IPS-NIHi11 (cell line): ENCODE data around the gene FTHL17.

Experiments used
- DNase-seq: peaks from one replicate; pipeline ENCODE4 v3.0.0; 2012; ENCODE audit warnings: mixed read lengths, low spot score

FTHL17 gene

GRCh38 chrX:31071725-31072124 lies at the start of gene FTHL17:
FTHL17 (minus strand) TSS chrX:31072041; CDS start chrX:31071953, 88 bp downstream.
- no peak for DNase-seq

DNA sequence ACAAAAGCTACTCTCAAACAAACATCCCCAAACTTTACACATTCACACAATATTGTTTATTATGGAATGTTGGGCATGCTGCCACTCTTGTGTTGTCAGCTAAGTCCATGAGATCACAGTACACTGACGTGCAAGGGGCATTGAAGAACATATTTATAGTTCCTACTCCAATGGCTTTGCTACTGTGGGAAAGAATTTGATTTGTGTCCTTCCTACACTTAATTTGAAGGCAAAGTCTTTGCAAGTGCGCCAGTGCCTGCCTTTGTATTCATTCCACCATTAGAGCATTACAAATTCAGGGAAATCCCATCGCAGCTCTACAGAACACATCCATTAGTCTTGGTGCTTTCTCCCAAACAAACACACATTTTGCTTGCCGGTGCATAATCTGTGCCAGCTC lies 45.4 kb upstream of the FTHL17 start:
- no peak for DNase-seq

- no peak for DNase-seq
Observed at GRCh38 chrX:31115398-31115797, 43.6 kb upstream of the FTHL17 start.

DNA sequence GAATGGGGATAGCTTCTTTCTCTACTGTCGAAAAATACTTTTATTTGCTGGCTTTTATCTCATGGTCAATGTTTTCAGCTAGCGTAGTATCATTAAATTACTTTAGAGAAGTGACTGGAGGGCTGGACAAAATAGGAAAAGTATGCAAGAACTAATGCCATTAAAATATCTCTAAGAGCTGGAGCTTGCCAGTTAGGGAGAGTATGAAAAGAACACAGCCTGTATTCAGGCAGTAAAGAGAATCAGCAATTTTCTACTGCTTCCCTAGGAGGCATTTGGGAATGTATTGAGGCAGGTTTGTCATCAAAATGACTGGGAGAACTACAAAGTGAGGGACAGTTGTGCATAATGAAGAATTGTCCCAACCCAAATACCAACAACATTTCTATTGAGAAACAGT lies 43.0 kb upstream of the FTHL17 start:
- no peak for DNase-seq

DNA sequence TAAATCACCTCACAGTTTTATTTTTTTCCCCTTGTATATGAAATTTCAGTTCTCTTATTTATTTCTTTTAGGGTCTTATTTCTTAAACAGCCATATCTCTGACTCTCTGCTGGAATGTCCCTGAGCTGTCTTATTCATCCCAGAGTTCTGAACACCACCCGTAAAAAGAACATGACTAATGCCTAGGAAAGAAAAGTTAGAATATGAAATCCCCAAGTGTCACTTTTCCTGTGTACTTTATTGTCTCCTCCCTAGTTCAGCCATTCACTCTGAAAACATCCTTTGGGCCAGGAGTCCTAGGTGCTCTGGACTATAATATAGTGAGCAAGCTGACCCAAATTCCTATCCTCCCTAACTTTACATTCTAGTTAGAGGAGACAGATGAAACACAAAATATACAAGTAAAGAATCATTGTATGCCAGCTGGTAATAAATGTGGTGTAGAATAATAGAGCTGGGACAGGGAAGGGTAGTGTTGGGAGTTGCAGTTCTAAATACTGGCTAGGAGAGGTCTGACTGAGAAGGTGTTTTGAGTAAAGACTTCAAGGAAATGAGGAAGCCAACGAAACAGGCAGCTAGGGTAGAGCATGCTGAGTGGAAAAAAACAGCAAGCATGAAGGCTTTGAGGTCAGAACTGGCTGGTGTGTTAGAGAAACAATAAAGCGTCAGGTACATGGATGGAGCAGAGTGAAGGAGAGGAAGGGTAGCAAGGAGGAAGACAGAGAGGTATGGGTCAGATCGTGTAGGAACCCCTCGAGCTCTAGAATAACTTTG lies 40.6 kb upstream of the FTHL17 start:
- DNase-seq = no peak

DNA sequence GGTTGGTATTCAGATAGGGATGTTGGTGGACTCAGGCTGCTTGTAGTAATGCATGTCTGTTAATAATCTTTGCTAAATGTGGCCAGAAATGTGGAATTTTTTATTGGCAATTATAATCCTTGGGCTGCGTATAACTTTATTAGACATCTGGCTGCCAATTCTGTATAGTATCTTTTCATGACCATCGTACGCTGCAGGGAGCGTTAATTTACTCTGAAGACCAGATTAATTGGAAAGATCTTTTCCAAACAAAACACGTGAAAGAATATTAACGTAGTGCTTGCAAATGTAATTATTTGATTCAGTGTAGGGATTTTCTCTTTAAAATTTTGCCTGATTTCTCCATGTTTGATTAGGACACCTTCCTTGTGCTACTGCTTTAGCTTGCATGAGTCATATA lies 38.8 kb upstream of the FTHL17 start:
- DNase-seq = no peak

- no peak for DNase-seq
Observed at GRCh38 chrX:31099536-31100090, 27.8 kb upstream of the FTHL17 start.

DNA sequence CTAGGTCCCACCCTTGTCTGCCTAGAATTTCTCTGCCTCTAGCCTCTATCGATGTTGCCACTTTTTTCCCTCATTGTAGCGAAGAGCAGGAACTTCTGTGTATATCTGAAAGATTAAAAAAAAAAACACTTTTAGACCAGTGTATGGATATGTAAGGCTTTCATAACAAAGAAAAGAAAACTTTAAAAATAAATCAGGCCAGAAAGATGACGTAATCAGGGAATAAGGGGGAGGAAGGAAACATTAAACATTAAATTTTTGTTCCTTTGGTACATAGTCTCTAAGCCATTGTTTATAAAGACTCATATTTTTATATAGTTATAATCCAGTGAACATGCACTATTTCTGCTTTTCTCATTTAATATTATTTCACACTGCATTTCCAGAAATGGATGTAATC lies 26.2 kb upstream of the FTHL17 start:
- no peak for DNase-seq

DNA sequence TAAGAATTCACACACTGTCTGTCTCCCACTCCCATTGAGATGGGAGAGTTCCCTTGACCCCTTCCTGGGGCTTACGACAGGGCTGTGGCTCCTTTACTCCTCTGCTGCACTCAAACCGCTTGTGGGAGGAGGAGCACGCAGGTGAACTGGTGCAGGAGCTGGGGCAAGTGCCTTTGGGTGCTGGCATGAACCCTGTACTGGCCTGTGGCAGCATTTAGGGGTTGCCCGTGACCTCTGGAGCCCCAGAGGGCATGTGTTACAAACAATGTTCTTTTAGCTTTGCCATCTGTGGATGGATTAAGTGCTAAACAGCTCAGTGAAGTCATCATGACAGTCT lies 21.8 kb upstream of the FTHL17 start:
- DNase-seq = no peak

DNA sequence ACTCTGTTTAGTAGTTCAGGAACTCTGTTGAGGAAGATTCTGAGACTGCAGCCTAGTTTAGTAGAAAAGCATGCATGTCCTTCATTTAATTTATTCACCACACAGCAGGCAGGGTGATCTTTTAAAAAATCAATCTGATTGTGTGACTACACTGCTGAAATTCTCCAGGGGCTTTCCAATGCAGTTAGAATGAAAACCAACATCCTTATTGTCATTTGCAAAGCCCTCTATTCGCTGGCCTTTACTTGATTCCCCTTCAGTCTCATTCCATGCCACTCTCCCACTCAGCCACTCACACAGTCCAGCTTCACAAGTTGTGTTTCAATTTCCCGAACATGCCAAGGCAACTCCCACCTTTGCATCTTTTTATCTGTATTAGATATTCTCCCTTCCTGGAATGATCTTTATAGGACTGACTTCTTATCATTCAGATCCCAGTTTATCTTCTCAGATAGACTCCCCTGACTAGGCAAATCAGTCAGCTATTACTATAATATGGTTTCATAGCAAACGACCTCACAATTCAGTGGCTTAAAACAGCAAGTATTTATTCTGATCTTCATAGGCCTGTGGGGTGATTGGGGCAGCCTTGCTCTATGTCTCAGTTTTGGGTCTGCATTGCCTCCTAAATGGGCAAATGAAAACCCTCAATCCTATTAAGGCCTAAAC lies 21.3 kb upstream of the FTHL17 start:
- no peak for DNase-seq

DNA sequence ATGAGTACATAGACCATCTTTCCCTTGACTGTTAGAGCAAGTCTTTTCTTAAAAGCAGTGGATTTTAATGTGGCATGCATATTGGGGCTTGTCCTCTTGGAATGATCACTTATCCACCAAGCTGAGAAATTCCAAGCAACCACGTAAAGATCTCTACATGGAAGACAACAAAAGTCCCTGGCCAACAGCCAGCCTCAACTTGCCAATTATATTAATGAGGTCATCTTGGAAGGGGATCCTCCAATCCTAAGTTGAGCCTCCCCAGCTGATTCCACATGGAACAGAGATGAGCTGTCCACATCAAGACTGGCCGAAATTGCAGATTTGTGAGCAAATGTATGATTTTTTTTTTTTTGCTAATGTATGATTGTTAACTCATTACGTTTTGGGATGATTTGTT lies 20.6 kb upstream of the FTHL17 start:
- DNase-seq = no peak

GRCh38 chrX:31091819-31092218 lies 20.0 kb upstream of the FTHL17 start:
- no peak for DNase-seq

DNA sequence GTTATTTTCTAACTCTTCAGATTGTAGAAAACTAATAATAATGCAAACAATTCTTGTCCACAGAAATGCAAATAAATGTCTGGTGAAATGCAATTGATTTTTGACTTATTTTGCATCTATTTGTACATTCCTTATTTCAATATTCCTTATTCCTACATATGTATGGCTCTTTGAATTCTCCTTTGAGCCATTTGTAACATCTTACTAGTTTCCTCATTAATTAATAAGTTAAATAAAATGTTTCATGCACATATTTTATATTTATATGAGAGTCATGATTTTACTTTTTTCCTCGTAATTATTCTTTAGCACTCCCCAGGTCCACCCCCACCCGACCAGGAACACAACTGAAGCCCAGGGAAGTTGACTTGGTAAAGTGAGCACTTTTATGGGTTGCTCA lies 2.7 kb upstream of the FTHL17 start:
- no peak for DNase-seq

DNA sequence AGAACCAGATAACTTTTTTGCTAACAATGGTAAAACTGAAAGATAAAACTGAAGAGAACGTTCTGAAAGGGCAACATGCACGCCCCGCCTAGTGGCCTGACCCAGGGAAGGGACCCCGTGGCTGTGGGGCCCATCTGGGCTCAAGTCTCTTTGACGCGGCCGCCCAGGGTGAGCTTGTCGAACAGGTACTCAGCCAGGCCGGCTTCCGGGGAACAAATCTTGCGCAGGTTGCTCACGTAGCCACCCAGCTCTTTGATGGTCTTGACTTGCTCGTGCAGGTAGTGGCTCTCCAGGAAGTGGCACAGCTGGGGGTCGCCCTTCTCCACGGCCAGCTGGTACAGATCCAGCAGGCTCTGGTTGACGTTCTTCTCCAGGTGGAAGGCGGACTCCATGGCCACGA lies 579 bp downstream of the FTHL17 start:
- no peak for DNase-seq

- no peak for DNase-seq
Observed at GRCh38 chrX:31070057-31070468, 1.8 kb downstream of the FTHL17 start.

- DNase-seq = no peak
Observed at GRCh38 chrX:31063114-31063513, 8.7 kb downstream of the FTHL17 start.

DNA sequence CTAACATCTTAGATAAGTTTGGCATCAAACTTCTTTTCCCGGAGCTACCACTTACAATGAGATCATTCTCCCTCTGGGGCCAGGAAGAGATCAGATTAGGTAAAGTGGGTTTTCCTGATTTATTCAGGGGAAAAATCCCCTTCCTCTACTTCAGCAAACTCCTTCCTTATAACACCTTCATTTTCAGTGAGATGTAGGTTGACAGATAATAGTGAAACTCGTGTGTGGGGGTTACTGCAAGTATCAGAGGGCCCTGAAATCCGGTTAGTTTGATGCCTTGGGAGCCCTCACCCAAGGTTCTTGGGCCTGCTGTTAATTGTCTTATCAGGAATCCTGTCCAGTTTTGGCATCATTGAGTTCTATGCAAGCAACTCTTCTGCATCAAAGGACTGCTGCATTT lies 10.8 kb downstream of the FTHL17 start:
- no peak for DNase-seq

DNA sequence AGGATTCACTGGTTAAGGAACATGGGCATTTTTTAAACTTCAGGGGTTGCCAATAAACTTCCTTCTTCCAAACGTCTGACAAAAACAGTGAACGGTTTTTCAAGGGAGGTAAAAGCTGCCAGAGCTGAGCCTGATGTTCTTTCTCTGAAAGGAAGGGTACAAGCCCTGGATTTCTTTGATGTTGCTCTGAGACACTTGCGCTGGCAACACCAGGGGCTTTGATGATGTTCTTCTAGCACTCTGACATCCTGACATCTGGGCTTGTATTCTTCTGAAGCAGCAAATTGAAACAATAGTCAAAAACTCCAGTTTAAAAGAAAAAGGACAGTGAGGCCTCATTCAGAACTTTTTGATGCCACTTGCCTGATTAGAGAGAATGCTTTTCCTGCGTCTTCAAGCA lies 11.8 kb downstream of the FTHL17 start:
- no peak for DNase-seq

GRCh38 chrX:31058284-31058683 lies 13.6 kb downstream of the FTHL17 start:
- DNase-seq = no peak

DNA sequence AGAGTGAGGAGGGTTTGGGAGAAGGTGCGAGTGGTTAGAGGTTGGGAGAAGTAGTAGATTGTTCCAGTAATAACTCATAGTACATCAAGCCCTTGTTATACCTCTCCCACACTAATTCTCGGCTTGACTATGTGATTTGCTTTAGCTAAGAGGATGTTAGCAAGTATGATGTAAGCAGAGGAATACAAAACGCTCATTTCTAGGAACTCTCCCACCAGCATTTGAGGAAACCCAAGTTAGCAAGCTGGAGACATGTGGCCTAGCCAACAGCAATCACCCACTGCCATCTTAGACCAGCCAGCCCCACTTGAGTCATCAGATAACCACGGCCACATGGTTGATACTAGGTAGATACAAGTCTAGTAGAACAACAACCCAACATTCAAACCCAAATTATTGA lies 14.2 kb downstream of the FTHL17 start:
- no peak for DNase-seq

DNA sequence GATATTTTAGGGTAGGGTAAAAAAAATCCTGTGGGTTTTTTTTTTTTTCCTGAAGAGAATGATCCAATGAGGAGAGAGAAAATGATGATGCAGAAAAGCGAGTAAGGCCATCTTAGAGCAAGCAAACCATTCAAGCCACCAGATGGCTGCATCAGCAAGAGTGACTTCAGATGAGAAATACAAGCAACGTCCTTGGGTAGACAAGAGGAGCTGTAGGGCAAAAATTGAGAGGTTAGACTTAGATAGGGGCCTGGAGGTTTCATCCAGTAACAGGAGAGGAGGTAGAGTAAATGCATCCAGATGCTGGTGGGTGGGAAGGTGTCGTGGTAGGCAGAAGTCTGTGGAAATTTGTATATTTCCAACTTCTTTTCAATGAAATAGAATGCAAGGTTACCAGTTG lies 14.6 kb downstream of the FTHL17 start:
- no peak for DNase-seq

DNA sequence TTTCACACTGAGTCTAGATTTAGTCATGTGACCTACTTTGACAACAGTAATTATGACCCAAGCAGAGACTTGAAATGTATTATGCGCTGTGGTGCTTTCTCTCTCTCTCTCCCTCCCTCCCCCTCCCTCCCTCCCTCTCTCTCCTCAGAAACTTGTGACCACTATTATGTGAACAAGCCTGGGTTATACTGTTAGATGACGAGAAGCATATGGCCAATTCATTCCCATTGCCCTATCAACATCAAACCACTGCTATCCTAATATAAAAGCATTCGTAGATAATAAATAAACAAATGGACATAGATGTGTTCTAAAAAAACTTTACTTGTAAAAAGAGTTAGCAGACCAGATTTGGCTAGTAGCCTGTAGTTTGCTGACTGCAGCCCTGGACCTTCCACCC lies 18.2 kb downstream of the FTHL17 start:
- no peak for DNase-seq

GRCh38 chrX:31039327-31039711 lies 32.5 kb downstream of the FTHL17 start:
- no peak for DNase-seq
